Left forelimb (tissue), 1 donor: ENCODE measurements around the gene NRXN3.

Experiments
- DNase-seq: peaks from one replicate; pipeline ENCODE4 v3.0.0-alpha.2; 2018; ENCODE audit warnings: low spot score

The NRXN3 gene

DNA sequence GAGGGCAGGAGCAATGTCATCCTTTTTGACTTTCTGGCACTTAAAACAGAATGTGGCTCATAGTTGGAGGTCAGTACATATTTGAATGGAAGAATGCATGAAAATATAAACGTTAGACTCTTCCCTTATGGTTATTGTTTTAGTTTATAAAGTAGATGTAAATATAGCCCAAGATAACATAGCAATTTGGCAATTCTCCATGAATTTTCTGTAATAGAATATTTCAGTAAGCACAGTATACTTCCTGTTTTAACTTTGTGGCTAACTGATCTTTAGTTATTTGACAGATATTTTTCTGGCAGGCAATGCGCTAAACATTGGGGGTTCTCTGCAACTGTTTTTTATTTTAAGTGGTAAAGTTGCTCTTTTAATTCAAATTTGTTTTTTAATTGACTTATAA is 763.0 kb downstream of the NRXN3 start:
- DNase-seq: no peak

DNA sequence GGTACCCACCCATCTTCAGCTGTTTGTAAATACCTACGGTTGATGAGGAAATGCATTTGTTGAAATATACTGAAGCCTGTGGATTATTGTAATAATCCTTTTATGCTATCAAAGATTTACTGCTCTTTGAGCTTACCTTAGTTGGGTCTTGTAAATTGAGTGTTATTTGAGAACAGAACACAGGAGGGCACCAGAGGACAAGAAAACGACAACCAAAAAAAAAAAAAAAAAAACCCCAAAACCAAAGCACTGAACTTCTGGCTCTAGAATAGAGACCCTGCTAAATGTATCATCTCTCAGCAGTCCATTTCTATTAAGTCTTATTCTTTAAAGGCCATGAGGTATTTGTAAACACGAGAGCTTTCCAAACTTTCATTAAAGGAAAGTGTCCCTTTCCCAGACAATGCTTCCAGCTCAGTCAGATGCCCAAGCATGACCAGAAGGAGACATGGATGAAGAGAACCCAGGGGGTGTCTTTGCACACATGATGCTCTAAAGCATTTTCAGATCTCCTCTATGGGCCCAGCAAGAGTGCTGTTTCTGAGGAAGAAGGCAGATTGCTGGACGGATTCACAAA is 763.9 kb downstream of the NRXN3 start:
- DNase-seq: no peak

- DNase-seq: no peak
These were observed 776.8 kb downstream of the NRXN3 start for GRCh38 chr14:78946949-78947348.

DNA sequence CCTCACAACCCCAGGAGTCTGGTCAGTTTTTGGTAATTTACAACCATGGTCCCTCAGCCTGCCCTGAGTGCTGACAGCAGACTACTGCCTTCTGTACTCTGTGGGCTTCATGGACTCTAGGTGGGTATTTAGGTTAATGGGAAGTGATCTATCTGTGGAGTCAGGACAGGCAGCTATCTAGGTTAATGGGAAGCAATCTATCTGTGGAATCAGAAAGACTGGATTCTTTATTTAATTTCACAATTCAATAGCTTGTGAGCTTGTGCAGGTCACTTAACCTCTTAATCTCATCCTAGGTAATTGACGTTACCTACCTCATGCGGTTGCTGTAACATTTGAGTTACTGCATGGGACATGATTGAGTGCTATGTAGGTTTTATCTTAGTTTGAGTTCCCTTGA is 777.5 kb downstream of the NRXN3 start:
- DNase-seq: no peak

DNA sequence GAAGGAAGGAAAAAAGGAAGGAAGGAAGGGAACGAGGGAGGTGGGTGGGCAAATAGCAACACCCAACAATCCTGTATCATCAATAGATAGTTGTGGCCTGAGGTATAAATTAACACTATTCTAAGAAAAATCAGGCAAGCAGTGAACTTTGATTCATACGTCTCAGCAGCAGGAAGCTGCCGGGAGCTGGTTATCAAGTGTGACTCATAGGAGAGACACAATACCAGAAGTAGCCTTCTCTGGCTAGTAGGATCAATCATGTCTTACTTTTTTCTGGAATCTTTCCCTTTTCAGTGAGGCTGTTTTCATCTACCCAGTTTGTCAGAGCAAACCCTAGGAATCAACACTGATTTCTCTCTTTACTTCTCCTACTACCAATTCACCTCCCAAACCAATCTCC is 780.5 kb downstream of the NRXN3 start:
- DNase-seq: no peak

DNA sequence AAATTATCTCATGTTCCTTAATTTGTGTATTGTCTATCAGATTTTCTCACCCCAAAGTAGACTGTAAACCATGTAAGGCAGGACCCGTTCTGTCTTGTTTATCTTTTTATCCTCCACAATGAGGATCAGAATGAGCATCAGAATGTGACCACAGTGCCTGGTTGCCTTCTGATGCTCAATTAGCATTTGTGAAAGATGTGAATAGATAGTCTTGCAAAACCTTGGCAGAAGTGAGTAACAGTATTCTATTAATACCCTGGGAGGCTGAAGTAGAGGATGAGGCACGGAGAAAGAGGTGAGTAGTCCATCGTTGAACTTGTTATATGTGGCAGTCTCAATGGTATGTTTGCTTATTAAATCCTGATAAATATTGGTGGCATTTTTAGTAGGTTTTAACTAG is 781.4 kb downstream of the NRXN3 start:
- DNase-seq: no peak

- peak; percentile 73 for DNase-seq
These were observed 789.6 kb downstream of the NRXN3 start for GRCh38 chr14:78959674-78960264.

DNA sequence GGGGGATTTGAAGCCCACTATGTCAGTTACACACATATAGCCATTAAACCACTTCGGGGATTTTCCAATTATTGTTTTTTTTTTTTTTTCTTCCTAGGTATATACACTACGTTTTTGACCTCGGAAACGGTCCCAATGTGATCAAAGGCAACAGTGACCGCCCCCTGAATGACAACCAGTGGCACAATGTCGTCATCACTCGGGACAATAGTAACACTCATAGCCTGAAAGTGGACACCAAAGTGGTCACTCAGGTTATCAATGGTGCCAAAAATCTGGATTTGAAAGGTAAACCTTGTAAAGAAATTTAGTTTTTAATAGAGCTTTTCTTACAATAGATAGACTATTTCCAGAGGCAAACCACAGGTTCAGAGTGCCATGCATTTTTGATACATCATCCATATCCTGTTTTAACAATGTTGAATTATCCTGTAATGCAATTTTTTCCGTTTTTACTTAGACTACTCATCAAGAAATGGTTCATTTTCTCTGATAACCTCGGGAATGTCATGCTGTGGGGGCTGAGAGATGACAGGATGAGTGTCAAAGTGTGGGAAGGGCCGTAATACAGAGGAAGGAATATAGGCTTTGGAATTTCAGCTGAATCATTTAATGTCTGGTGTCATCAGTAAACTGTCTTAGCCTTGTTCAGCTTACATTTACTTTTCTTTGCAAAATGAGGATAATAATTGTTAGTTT is 797.1 kb downstream of the NRXN3 start:
- DNase-seq: no peak

DNA sequence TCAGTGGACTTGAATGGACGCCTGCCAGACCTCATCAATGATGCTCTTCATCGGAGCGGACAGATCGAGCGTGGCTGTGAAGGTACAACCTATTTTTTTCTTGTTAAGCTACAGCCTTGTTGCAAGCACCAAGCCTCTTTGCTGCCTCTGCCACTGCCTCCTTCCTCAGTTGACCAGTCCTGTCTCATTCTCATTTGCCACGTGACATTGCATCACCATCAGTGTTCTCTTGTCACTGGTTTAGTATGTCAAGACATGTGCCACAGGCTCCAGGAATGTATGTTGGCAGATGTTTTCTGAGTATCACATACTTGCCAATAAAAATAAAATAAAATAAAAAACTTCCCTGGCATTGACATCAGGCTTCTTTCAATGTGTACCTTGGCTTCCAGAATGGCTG is 798.1 kb downstream of the NRXN3 start:
- no peak for DNase-seq

DNA sequence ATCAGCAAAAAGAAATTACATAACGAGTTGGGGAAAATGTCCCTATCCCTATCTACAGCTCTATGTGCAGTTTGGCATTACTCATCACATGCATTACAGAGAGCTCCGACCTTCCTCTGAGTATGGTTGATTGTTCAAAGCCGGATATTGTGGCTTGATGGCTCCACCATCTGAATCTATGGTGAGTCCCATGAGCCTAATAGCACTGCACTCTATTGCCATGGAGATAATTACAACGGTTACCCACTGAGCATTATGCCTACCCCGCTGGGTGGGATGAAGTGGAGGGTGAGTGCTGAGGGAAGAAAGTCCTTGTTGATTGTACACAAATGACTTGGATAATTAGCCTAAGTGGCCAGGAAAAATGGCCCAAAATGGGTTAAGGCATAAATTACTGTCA is 800.5 kb downstream of the NRXN3 start:
- DNase-seq: no peak

GRCh38 chr14:78972440-78972839 is 802.3 kb downstream of the NRXN3 start:
- DNase-seq: no peak

GRCh38 chr14:78974691-78975090 is 804.5 kb downstream of the NRXN3 start:
- DNase-seq: no peak

GRCh38 chr14:78975734-78976133 is 805.6 kb downstream of the NRXN3 start:
- DNase-seq: no peak

GRCh38 chr14:78978896-78979295 is 808.7 kb downstream of the NRXN3 start:
- DNase-seq: no peak

DNA sequence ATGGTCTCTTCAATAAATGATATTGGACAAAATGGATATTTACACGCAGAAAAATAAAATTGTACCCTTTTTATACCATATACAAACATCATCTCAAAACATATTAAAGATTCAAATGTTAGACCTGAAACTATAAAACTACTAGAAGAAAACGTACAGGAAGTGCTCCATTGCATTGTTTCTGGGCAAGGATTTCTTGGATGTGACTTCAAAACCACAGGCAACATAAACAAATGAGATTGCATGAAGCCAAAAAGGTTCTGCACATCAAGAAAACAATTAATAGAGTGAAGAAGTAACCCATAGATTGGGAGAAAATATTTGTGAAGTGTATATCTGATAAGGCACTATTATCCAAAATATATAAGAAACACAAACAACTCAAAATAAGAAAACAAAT is 812.4 kb downstream of the NRXN3 start:
- no peak for DNase-seq

DNA sequence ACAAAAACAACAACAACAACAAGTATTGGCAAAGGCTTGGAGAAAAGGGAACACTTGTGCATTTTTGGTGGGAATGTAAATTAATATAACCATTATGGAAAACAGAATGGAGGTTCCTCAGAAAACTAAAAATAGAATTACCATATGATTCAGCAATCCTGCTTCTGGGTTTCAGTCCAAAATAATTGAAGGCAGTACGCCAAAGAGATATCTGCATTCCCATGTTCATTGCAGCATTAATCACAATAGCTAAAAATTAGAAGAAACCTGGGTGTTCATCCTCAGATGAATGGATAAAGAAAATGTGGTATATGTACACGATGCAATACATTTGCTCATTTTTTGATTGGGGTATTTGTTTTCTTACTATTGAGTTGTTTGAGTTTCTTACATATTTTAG is 813.0 kb downstream of the NRXN3 start:
- DNase-seq: no peak

GRCh38 chr14:78985668-78986381 is 815.7 kb downstream of the NRXN3 start:
- DNase-seq: no peak

- DNase-seq: no peak
These were observed 816.8 kb downstream of the NRXN3 start for GRCh38 chr14:78986989-78987388.

- DNase-seq: no peak
These were observed 819.0 kb downstream of the NRXN3 start for GRCh38 chr14:78989221-78989620.

GRCh38 chr14:78992867-78993266 is 822.7 kb downstream of the NRXN3 start:
- DNase-seq: no peak

GRCh38 chr14:78997811-78998210 is 827.6 kb downstream of the NRXN3 start:
- DNase-seq: peak; percentile 69

GRCh38 chr14:79009286-79009685 is 839.1 kb downstream of the NRXN3 start:
- DNase-seq: no peak
